Osteocyte (in vitro differentiated cells): ENCODE data around the gene CNOT1. TPM values are rescaled to one million over a fixed set of nuclear protein-coding genes. Genes with fewer than 3 reads are reported as not detected.

ENCODE experiments used
- DNase-seq: peaks from one replicate; pipeline ENCODE4 v3.0.0; 2021; ENCODE audit warnings: mixed read lengths; ENCODE audit not compliant: unreplicated experiment; ENCODE audit errors: extremely low spot score
- H3K27ac Mint-ChIP-seq: one replicate; pipeline ENCODE4 v1.8.0; 2021; ENCODE audit warnings: mild to moderate bottlenecking, mixed read lengths; ENCODE audit not compliant: unreplicated experiment
- H3K27me3 Mint-ChIP-seq: one replicate; pipeline ENCODE4 v1.8.0; 2021; ENCODE audit warnings: mixed read lengths; ENCODE audit not compliant: unreplicated experiment
- H3K36me3 Mint-ChIP-seq: one replicate; pipeline ENCODE4 v1.8.0; 2021; ENCODE audit warnings: mixed read lengths; ENCODE audit not compliant: unreplicated experiment
- H3K4me1 Mint-ChIP-seq: one replicate; pipeline ENCODE4 v1.8.0; 2021; ENCODE audit warnings: mixed read lengths; ENCODE audit not compliant: unreplicated experiment
- H3K4me3 Mint-ChIP-seq: one replicate; pipeline ENCODE4 v1.8.0; 2021; ENCODE audit warnings: mild to moderate bottlenecking, moderate library complexity, mixed read lengths; ENCODE audit not compliant: unreplicated experiment
- H3K9me3 Mint-ChIP-seq: one replicate; pipeline ENCODE4 v1.8.0; 2021; ENCODE audit warnings: mixed read lengths; ENCODE audit not compliant: unreplicated experiment
- CTCF ChIP-seq: fragments of 200-600 bp; sonication (generic); IDR thresholded peaks from 2 replicates; pipeline ENCODE4 v1.5.0; 2021; ENCODE audit warnings: antibody characterized with exemption, mild to moderate bottlenecking, moderate library complexity
- long read RNA-seq: library from polyadenylated mRNA; unstranded; transcript quantifications from one replicate; pipeline ENCODE4 v2.0.0, GENCODE V29; 2021
- total RNA-seq: library from RNA; stranded (reverse); gene quantifications from 2 replicates; pipeline ENCODE4 v1.2.1, GENCODE V29; 2021

CNOT1 gene
- 122 and 131 TPM in 2 replicates for total RNA-seq
- long read RNA-seq, partial matches to known transcripts: 44 of 56 reads
- long read RNA-seq, other reads (novel, unspliced or antisense): 8 of 56 reads

GRCh38 chr16:58629733-58630640, at the start of gene CNOT1:
Gene CNOT1 (minus strand): TSS chr16:58629826. CDS start chr16:58599337, 30,489 bp downstream.
- no peaks in the 10 kb centered on the region for H3K36me3 Mint-ChIP-seq
- DNase-seq: peak; percentile 100
- no peak for TF ChIP-seq CTCF
- H3K9me3 Mint-ChIP-seq: no peaks in the 10 kb centered on the region
- H3K4me1 Mint-ChIP-seq: peaks cover 20% of the 10 kb centered on the region
- H3K27me3 Mint-ChIP-seq: no peaks in the 10 kb centered on the region
- H3K4me3 Mint-ChIP-seq: peak within 1 kb of the TSS; percentile 100
- peak within 1 kb of the TSS; percentile 100 for H3K27ac Mint-ChIP-seq

GRCh38 chr16:58678716-58679115, 49.1 kb upstream of the CNOT1 start:
- Mint-ChIP-seq H3K27me3 (no peaks in the 10 kb centered on the region), H3K36me3 (peaks cover 34% of the 10 kb centered on the region), H3K27ac (no peak overlapping the region), H3K4me3 (no peak overlapping the region), H3K9me3 (no peaks in the 10 kb centered on the region), H3K4me1 (peaks cover 10% of the 10 kb centered on the region)
- no peak for TF ChIP-seq CTCF
- no peak for DNase-seq

- peaks cover 34% of the 10 kb centered on the region for H3K36me3 Mint-ChIP-seq
- no peak overlapping the region for H3K4me3 Mint-ChIP-seq
- no peak overlapping the region for H3K27ac Mint-ChIP-seq
- H3K27me3 Mint-ChIP-seq: no peaks in the 10 kb centered on the region
- no peak for DNase-seq
- no peak for TF ChIP-seq CTCF
- H3K4me1 Mint-ChIP-seq: peaks cover 5% of the 10 kb centered on the region
- H3K9me3 Mint-ChIP-seq: no peaks in the 10 kb centered on the region
Observed at GRCh38 chr16:58678269-58678668, 48.6 kb upstream of the CNOT1 start.

GRCh38 chr16:58670946-58671583, 41.4 kb upstream of the CNOT1 start:
- TF ChIP-seq CTCF: no peak
- Mint-ChIP-seq H3K4me1 (peaks cover 8% of the 10 kb centered on the region), H3K27me3 (no peaks in the 10 kb centered on the region), H3K36me3 (peaks cover 27% of the 10 kb centered on the region), H3K4me3 (no peak overlapping the region), H3K27ac (no peak overlapping the region), H3K9me3 (no peaks in the 10 kb centered on the region)
- no peak for DNase-seq

- no peak for DNase-seq
- Mint-ChIP-seq H3K4me3 (no peak overlapping the region), H3K36me3 (peaks cover 23% of the 10 kb centered on the region), H3K27me3 (no peaks in the 10 kb centered on the region), H3K27ac (peak overlapping the region; percentile 15), H3K9me3 (no peaks in the 10 kb centered on the region), H3K4me1 (peaks cover 8% of the 10 kb centered on the region)
- TF ChIP-seq CTCF: no peak
Observed at GRCh38 chr16:58670177-58670576, 40.6 kb upstream of the CNOT1 start.
